OCI-LY1 (cell line): ENCODE measurements around the gene BAG2.

Experiments used
- H2AFZ ChIP-seq: fragments of 200-600 bp; sonication (generic), shearing (Covaris generic); 2 replicates; pipeline ENCODE4 v1.6.0; 2014; ENCODE audit warnings: antibody characterized with exemption, mild to moderate bottlenecking, low read length
- H3F3A ChIP-seq: fragments of 200-600 bp; sonication (generic), shearing (Covaris generic); 2 replicates; pipeline ENCODE4 v1.6.0; 2014; ENCODE audit warnings: mild to moderate bottlenecking, antibody characterized with exemption, low read length, moderate library complexity; ENCODE audit not compliant: insufficient read depth
- H3K27ac ChIP-seq: fragments of 200-600 bp; sonication (generic); 2 replicates; pipeline ENCODE4 v1.5.1; 2014; ENCODE audit warnings: low read length, mixed run types, mild to moderate bottlenecking, low read depth; ENCODE audit not compliant: poor library complexity, severe bottlenecking
- H3K27me3 ChIP-seq: fragments of 200-600 bp; sonication (generic); 2 replicates; pipeline ENCODE4 v1.6.0; 2014; ENCODE audit warnings: antibody characterized with exemption, mild to moderate bottlenecking, low read length, moderate library complexity; ENCODE audit not compliant: insufficient read depth
- H3K36me3 ChIP-seq: fragments of 200-600 bp; sonication (generic); 2 replicates; pipeline ENCODE4 v1.6.1; 2014; ENCODE audit warnings: mild to moderate bottlenecking, antibody characterized with exemption, low read length, moderate library complexity, mixed read lengths; ENCODE audit not compliant: insufficient read depth
- H3K4me1 ChIP-seq: fragments of 200-600 bp; sonication (generic); 2 replicates; pipeline ENCODE4 v1.5.1; 2014; ENCODE audit warnings: mild to moderate bottlenecking, low read length, moderate library complexity; ENCODE audit not compliant: insufficient read depth, severe bottlenecking
- H3K4me2 ChIP-seq: fragments of 200-600 bp; sonication (generic), shearing (Covaris generic); 2 replicates; pipeline ENCODE4 v1.6.1; 2014; ENCODE audit warnings: low read length
- H3K4me3 ChIP-seq: fragments of 200-600 bp; sonication (generic); 2 replicates; pipeline ENCODE4 v1.5.1; 2014; ENCODE audit warnings: low read length, low read depth, mild to moderate bottlenecking, mixed read lengths; ENCODE audit not compliant: poor library complexity, severe bottlenecking
- H3K79me2 ChIP-seq: fragments of 200-600 bp; shearing (Covaris generic); 2 replicates; pipeline ENCODE4 v1.6.1; 2016; ENCODE audit warnings: mixed run types, low read length, mixed read lengths; ENCODE audit not compliant: insufficient read depth
- H3K9ac ChIP-seq: fragments of 200-600 bp; sonication (generic), shearing (Covaris generic); 2 replicates; pipeline ENCODE4 v1.6.1; 2014; ENCODE audit warnings: mild to moderate bottlenecking, low read length, mixed read lengths
- H3K9me2 ChIP-seq: fragments of 200-600 bp; sonication (generic), shearing (Covaris generic); 2 replicates; pipeline ENCODE4 v1.6.1; 2014; ENCODE audit warnings: low read depth, mild to moderate bottlenecking, low read length, mixed read lengths
- H3K9me3 ChIP-seq: fragments of 200-600 bp; shearing (Covaris generic); 2 replicates; pipeline ENCODE4 v1.6.1; 2014; ENCODE audit warnings: low read length, mixed read lengths
- H4K20me1 ChIP-seq: fragments of 200-600 bp; sonication (generic), shearing (Covaris generic); 2 replicates; pipeline ENCODE4 v1.6.0; 2016; ENCODE audit warnings: mild to moderate bottlenecking, low read length; ENCODE audit not compliant: insufficient read depth
- EZH2 ChIP-seq: fragments of 200-600 bp; sonication (generic), shearing (Covaris generic); IDR thresholded peaks from 2 replicates; pipeline ENCODE4 v1.8.0; 2017; ENCODE audit warnings: borderline replicate concordance, mixed run types, mild to moderate bottlenecking, antibody characterized with exemption, low read length, moderate library complexity, mixed read lengths
- TF ChIP-seq, protein P1 (sequence below): fragments of 200-600 bp; sonication (generic), shearing (Covaris generic); IDR thresholded peaks from 2 replicates; pipeline ENCODE4 v1.5.1; 2017; ENCODE audit warnings: mild to moderate bottlenecking, antibody characterized with exemption, low read length, moderate library complexity, mixed read lengths

BAG2 gene

DNA sequence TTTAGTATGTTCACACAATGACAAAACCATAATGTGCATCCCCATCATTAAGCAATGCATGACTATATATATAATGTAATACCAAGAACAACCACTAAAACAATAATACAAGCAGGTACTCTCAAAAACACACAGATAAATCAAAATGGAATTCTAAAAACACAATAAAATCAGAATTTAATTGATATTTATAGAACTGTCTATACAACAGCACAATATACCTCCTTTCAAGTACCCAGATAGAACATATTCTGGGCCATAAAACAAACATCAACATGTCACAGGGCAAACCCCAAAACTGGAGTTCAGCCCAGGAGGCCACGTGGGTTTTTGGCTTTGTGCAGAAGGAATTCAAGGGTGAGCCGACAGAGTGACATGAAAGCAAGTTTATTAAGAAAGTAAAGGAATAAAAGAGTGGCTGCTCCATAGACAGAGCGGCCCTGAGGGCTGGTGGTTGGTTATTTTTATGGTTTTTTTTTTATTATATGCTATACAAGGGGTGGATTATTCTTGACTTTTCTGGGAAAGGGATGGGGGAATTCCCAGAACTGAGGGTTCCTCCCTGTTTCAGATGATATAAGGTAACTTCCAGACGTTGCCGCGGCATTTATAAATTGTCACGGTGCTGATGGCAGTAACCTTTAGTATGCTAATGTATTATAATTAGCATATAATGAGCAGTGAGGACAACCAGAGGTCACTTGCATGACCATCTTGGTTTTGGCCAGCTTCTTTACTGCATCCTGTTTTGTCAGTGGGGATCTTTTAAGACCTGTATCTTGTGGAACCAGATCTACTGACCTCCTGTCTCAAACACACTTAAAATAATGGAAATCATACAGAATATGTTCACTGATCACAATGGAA, 44.3 kb downstream of the BAG2 start:
- Histone ChIP-seq H3K9me3 (peaks cover 3% of the 10 kb centered on the region; the same call in 1 of the 2 replicates), H3F3A (no peaks in the 10 kb centered on the region), H3K4me1 (peaks cover 5% of the 10 kb centered on the region), H2AFZ (no peak overlapping the region), H3K79me2 (no peaks in the 10 kb centered on the region), H3K27me3 (no peaks in the 10 kb centered on the region), H4K20me1 (no peaks in the 10 kb centered on the region), H3K36me3 (no peaks in the 10 kb centered on the region; the same call in 1 of the 2 replicates), H3K9me2 (no peaks in the 10 kb centered on the region), H3K27ac (no peak overlapping the region), H3K9ac (no peak overlapping the region), H3K4me3 (no peak overlapping the region), H3K4me2 (no peak overlapping the region)
- TF ChIP-seq EZH2, result no peak
- TF ChIP-seq, protein P1, sequence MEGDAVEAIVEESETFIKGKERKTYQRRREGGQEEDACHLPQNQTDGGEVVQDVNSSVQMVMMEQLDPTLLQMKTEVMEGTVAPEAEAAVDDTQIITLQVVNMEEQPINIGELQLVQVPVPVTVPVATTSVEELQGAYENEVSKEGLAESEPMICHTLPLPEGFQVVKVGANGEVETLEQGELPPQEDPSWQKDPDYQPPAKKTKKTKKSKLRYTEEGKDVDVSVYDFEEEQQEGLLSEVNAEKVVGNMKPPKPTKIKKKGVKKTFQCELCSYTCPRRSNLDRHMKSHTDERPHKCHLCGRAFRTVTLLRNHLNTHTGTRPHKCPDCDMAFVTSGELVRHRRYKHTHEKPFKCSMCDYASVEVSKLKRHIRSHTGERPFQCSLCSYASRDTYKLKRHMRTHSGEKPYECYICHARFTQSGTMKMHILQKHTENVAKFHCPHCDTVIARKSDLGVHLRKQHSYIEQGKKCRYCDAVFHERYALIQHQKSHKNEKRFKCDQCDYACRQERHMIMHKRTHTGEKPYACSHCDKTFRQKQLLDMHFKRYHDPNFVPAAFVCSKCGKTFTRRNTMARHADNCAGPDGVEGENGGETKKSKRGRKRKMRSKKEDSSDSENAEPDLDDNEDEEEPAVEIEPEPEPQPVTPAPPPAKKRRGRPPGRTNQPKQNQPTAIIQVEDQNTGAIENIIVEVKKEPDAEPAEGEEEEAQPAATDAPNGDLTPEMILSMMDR, result no peak

DNA sequence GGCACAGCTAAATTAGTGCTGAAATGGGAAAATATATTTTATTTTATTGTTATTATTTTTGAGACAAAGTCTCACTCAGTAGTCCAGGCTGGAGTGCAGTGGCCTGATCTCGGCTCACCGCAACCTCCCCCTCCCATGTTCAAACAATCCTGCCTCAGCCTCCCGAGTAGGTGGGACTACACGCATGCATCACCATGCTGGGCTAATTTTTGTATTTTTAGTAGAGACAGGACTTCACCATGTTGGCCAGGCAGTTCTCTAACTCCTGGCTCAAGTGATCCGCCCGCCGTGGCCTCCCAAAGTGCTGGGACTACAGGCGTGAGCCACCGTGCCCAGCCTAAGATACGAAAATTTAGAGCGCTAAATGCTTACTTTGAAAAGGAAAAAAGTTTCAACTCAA, 45.1 kb downstream of the BAG2 start:
- Histone ChIP-seq H3K4me3 (no peak overlapping the region), H3K36me3 (no peaks in the 10 kb centered on the region; the same call in 1 of the 2 replicates), H3F3A (no peaks in the 10 kb centered on the region), H3K79me2 (no peaks in the 10 kb centered on the region), H3K9me3 (peaks cover 3% of the 10 kb centered on the region; the same call in 1 of the 2 replicates), H3K4me1 (peaks cover 5% of the 10 kb centered on the region), H3K27me3 (no peaks in the 10 kb centered on the region), H3K9me2 (no peaks in the 10 kb centered on the region), H2AFZ (no peak overlapping the region), H4K20me1 (no peaks in the 10 kb centered on the region), H3K4me2 (no peak overlapping the region), H3K27ac (no peak overlapping the region), H3K9ac (no peak overlapping the region)
- no peak for TF ChIP-seq EZH2
- TF ChIP-seq, protein P1, result no peak

DNA sequence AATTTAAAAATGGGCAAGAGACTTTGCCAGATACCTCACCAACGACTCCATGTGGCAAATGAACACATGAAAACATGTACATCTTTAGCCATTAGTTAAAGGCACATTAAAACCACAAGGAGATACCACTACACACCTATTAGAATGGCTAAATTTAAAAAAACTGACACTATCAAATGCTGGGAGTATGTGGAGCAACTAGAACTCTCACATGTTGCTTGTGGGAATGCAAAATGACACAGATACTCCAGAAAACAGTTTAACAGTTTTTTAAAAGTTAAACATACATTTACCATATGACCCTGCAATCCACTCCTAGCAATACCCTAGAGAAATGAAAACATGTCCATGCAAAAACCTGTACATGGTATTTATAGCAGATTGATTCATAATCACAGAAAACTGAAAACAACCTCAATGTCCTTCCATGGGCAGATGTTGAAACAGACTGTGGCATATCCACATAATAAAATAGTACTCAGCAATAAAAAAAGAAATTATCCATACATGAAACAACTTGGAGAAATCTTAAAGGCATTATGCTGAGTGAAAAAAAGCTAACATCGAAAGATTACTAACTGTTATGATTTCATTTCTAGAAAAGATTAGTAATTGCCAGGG, 48.1 kb downstream of the BAG2 start:
- no peaks in the 10 kb centered on the region; the same call in 1 of the 2 replicates for H3K36me3 ChIP-seq
- peaks cover 3% of the 10 kb centered on the region; the same call in 1 of the 2 replicates for H3K9me3 ChIP-seq
- H3K9me2 ChIP-seq, result no peaks in the 10 kb centered on the region
- peaks cover 12% of the 10 kb centered on the region for H3K4me1 ChIP-seq
- no peak overlapping the region for H2AFZ ChIP-seq
- H3K9ac ChIP-seq, result no peak overlapping the region
- H4K20me1 ChIP-seq, result no peaks in the 10 kb centered on the region
- no peak overlapping the region for H3K4me2 ChIP-seq
- no peaks in the 10 kb centered on the region for H3K79me2 ChIP-seq
- H3K27ac ChIP-seq, result no peak overlapping the region
- peaks cover 9% of the 10 kb centered on the region; the same call in 1 of the 2 replicates for H3K27me3 ChIP-seq
- no peaks in the 10 kb centered on the region for H3F3A ChIP-seq
- no peak overlapping the region for H3K4me3 ChIP-seq
- no peak for TF ChIP-seq EZH2
- TF ChIP-seq, protein P1, result no peak
